GM18505 (cell line): Measurements from ENCODE around the gene LOX.

ENCODE experiments used
- ATAC-seq: cut with Tn5 transposase; IDR thresholded peaks from one replicate; pipeline ENCODE4 v1.9.1; 2021; ENCODE audit not compliant: unreplicated experiment
- POLR2A ChIP-seq: IDR thresholded peaks from 4 replicates; pipeline ENCODE4 v1.6.1; 2011; ENCODE audit warnings: borderline replicate concordance; ENCODE audit not compliant: insufficient read depth, insufficient read length; ENCODE audit errors: extremely low read depth

LOX gene

DNA sequence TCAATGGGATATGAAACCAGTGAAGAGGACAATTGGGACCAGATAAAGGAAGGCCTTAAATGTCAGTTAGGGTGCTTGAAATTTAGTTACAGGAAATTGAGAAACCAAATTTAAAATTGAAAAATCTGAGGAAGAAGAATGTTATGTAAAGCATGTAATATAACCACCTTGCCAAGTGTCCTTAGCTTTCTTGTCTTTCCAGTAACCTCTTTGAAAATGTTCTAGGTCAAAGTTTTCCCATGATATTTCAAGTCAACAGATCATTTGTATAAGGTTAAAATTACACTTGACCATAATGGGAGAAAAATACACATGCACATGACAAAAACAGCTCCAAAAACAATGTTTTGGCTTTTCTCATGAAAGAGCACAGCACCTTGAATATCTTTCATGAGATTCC, 21.1 kb downstream of the LOX start:
- TF ChIP-seq POLR2A, result no peak
- no peak for ATAC-seq

DNA sequence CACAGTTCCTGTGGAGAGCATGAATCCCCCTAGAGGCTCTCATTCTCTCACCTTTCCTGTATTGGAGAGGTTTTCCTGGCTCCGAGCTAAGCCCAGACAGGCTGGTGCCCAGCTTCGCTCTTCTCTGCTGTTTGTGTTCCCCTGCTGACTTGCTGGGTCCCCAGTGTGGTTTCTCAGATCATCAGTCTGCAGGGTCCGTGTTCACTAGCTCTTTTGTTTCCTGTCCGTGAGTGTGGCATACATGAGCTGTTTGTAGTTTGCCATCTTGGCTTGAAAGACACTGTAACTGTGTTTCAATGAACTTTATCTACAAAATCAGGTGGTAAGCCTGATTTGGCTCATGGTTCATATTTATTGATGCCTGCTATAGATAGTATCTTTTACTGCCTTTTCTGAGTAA, 23.8 kb downstream of the LOX start:
- TF ChIP-seq POLR2A, result no peak
- no peak for ATAC-seq

GRCh38 chr5:122053181-122054109, 24.6 kb downstream of the LOX start:
- TF ChIP-seq POLR2A, result no peak
- ATAC-seq, result no peak

- no peak for ATAC-seq
- no peak for TF ChIP-seq POLR2A
These were observed 26.5 kb downstream of the LOX start for GRCh38 chr5:122051569-122051968.

DNA sequence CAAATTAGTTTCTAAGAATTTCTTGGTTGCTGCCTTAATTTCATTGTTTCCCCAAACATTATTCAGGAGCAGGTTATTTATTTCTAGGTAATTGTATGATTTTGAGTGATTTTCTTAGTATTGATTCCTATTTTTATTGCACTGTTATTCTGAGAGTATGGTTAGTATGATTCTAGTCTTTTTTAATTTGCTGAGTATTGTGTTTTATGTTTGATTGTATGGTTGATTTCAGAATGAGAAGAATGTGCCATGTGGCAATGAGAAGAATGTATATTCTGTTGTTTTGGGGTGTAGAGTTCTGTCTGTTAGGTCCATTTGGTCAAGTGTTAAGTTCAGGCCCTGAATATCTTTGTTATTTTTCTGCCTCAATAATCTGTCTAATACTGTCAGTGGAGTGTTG, 27.1 kb downstream of the LOX start:
- ATAC-seq, result no peak
- no peak for TF ChIP-seq POLR2A

GRCh38 chr5:122040636-122041302, 37.3 kb downstream of the LOX start:
- ATAC-seq, result no peak
- no peak for TF ChIP-seq POLR2A

- TF ChIP-seq POLR2A, result no peak
- no peak for ATAC-seq
These were observed 41.7 kb downstream of the LOX start for GRCh38 chr5:122036326-122036725.

DNA sequence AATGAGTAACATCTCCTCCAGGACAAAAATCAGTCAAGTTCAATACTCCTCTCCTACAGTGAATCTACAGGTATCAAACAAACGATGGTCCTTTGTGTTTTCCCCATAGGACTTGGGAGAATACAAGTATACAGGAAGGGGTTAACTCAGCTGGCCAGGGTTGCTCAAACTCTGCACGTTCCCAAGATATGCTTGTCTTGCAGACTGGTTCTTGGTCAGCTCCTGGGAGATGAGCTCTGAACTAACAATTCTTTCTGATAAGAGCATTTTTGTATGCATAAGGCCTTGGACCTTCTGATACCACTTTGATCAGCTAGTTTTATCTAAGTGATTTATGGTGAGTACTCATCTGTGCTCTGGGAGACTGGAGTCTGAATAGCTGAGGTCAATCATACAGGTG, 42.1 kb downstream of the LOX start:
- no peak for TF ChIP-seq POLR2A
- no peak for ATAC-seq

DNA sequence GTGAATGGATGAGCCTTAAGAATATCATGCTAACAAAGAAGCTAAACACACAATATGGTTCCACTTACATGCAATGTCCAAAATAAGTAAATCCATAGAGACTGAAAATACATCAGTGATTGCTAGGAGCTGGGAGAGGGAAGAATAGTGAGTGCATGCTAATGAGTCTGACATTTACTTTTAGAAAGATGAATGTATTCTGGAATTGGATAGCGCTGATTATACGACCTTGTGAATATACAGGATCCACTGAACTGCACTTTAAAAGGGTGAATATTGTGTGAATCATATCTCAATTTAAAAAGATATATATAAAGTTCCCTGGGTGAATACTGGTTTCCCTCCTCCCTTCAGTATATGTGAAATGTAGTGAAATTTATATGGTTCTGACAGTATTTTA, 46.2 kb downstream of the LOX start:
- ATAC-seq, result no peak
- no peak for TF ChIP-seq POLR2A

- TF ChIP-seq POLR2A, result no peak
- ATAC-seq, result no peak
These were observed 47.8 kb downstream of the LOX start for GRCh38 chr5:122030251-122030650.

- no peak for TF ChIP-seq POLR2A
- ATAC-seq, result no peak
These were observed 48.2 kb downstream of the LOX start for GRCh38 chr5:122029818-122030217.

GRCh38 chr5:122022966-122023365, 55.1 kb downstream of the LOX start:
- TF ChIP-seq POLR2A, result no peak
- peak; percentile 56 for ATAC-seq

GRCh38 chr5:122019919-122020590, 58.0 kb downstream of the LOX start:
- no peak for ATAC-seq
- no peak for TF ChIP-seq POLR2A
